Vagina (tissue), 2 donors: Measurements from ENCODE around the gene MMP7.

ENCODE experiments used
- POLR2A ChIP-seq, 2 donors: fragments of 450-650 bp; IDR thresholded peaks; one replicate each; pipeline ENCODE4 v1.6.1; 2017; ENCODE audit warnings: antibody characterized with exemption in 2 of 2, mild to moderate bottlenecking in 2 of 2, moderate library complexity in 2 of 2
- TF ChIP-seq, protein P1 (sequence below), 3 experiments: fragments of 450-650 bp in 2 of 3; fragments of 200-600 bp in 1 of 3; sonication (generic) in 1 of 3; IDR thresholded peaks; one replicate each; pipeline ENCODE4 v1.5.1; 2017 to 2019; ENCODE audit warnings: antibody characterized with exemption in 3 of 3, mild to moderate bottlenecking in 2 of 3, moderate library complexity in 2 of 3

DNA sequence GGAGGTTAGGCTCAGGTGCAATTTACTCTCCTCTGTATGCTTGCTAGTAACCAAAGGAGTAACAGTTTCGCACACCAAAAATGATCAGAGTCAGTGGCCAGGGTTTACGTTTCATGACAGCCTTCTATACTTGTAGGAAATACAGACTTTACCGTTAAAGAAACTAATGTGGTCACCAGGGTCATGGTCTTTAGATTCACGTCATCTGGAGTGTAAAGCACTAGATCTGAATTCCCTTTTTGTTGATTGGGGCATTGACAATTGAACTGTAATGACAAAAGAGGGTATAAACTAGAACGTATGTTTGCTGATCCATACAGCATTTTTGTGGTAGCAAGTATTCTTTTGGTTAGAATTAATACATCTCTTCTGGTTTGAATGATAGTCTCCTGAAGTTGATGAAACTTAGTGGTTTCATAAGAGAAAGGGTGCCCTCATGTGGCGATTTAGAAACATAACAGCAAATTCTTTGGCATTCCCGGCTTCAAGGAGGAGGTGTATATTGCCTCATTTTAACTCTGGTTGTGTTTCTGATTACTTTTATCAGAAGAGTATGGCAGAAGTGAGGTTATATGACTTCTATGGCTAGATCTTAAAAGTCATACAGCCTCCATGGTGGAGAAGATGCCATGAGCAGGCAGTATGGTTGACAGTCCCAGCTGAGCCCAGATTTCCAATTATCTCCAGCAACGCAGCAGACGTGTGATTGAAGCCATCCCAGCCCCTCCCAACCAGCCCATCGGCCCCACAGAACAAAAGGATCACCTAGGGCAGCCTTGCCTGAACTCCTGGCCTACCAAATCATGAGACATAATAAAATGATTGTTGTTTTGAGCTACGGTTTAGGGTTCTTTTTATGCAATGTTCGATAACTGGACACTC, 35.1 kb downstream of the MMP7 start:
- TF ChIP-seq, protein P1, sequence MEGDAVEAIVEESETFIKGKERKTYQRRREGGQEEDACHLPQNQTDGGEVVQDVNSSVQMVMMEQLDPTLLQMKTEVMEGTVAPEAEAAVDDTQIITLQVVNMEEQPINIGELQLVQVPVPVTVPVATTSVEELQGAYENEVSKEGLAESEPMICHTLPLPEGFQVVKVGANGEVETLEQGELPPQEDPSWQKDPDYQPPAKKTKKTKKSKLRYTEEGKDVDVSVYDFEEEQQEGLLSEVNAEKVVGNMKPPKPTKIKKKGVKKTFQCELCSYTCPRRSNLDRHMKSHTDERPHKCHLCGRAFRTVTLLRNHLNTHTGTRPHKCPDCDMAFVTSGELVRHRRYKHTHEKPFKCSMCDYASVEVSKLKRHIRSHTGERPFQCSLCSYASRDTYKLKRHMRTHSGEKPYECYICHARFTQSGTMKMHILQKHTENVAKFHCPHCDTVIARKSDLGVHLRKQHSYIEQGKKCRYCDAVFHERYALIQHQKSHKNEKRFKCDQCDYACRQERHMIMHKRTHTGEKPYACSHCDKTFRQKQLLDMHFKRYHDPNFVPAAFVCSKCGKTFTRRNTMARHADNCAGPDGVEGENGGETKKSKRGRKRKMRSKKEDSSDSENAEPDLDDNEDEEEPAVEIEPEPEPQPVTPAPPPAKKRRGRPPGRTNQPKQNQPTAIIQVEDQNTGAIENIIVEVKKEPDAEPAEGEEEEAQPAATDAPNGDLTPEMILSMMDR (IDR thresholded peaks at IDR 0.05), result peak; percentile 63 to 74 (median 73)
- TF ChIP-seq POLR2A (IDR thresholded peaks at IDR 0.05), result no peak
